ENCODE measurements around the gene SPATA31E1. TPM values are rescaled to one million over a fixed set of nuclear protein-coding genes. Genes with fewer than 3 reads are reported as not detected.

SPATA31E1 gene
- total RNA-seq, 1 donor from 2014 or later, result not detected

- DNase-seq (ENCODE audit: extremely low spot score, unreplicated experiment), result peak; percentile 77
- TF ChIP-seq, protein P1, sequence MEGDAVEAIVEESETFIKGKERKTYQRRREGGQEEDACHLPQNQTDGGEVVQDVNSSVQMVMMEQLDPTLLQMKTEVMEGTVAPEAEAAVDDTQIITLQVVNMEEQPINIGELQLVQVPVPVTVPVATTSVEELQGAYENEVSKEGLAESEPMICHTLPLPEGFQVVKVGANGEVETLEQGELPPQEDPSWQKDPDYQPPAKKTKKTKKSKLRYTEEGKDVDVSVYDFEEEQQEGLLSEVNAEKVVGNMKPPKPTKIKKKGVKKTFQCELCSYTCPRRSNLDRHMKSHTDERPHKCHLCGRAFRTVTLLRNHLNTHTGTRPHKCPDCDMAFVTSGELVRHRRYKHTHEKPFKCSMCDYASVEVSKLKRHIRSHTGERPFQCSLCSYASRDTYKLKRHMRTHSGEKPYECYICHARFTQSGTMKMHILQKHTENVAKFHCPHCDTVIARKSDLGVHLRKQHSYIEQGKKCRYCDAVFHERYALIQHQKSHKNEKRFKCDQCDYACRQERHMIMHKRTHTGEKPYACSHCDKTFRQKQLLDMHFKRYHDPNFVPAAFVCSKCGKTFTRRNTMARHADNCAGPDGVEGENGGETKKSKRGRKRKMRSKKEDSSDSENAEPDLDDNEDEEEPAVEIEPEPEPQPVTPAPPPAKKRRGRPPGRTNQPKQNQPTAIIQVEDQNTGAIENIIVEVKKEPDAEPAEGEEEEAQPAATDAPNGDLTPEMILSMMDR (IDR thresholded peaks at IDR 0.05), result no peak
- no peaks in the 10 kb centered on the region for H3K27me3 Mint-ChIP-seq (ENCODE audit: unreplicated experiment)
- H3K4me3 Mint-ChIP-seq (ENCODE audit: unreplicated experiment), result no peak overlapping the region
- H3K36me3 Mint-ChIP-seq (ENCODE audit: unreplicated experiment), result no peaks in the 10 kb centered on the region
- peaks cover 18% of the 10 kb centered on the region for H3K4me1 Mint-ChIP-seq (ENCODE audit: unreplicated experiment)
- H3K27ac Mint-ChIP-seq (ENCODE audit: unreplicated experiment), result no peak overlapping the region
- peaks cover 4% of the 10 kb centered on the region for H3K9me3 Mint-ChIP-seq (ENCODE audit: unreplicated experiment)
Observed at GRCh38 chr9:87873607-87874303, 8.9 kb upstream of the SPATA31E1 start.

GRCh38 chr9:87874304-87874623 lies 8.4 kb upstream of the SPATA31E1 start:
- Mint-ChIP-seq H3K27me3 (ENCODE audit: unreplicated experiment) (no peaks in the 10 kb centered on the region), H3K27ac (ENCODE audit: unreplicated experiment) (no peak overlapping the region)
- no peak for DNase-seq (ENCODE audit: extremely low spot score, unreplicated experiment)

GRCh38 chr9:87875060-87875459 lies 7.6 kb upstream of the SPATA31E1 start:
- Mint-ChIP-seq H3K9me3 (ENCODE audit: unreplicated experiment) (peaks cover 4% of the 10 kb centered on the region), H3K36me3 (ENCODE audit: unreplicated experiment) (no peaks in the 10 kb centered on the region), H3K4me1 (ENCODE audit: unreplicated experiment) (peaks cover 18% of the 10 kb centered on the region), H3K27ac (ENCODE audit: unreplicated experiment) (no peak overlapping the region), H3K4me3 (ENCODE audit: unreplicated experiment) (no peak overlapping the region), H3K27me3 (ENCODE audit: unreplicated experiment) (no peaks in the 10 kb centered on the region)
- TF ChIP-seq, protein P1 (IDR thresholded peaks at IDR 0.05), result no peak
- no peak for DNase-seq (ENCODE audit: extremely low spot score, unreplicated experiment)

More at GRCh38 chr9:87874304-87874623, 8.4 kb upstream of the SPATA31E1 start:
- Mint-ChIP-seq H3K4me1 (ENCODE audit: unreplicated experiment) (peaks cover 18% of the 10 kb centered on the region), H3K9me3 (ENCODE audit: unreplicated experiment) (peaks cover 4% of the 10 kb centered on the region), H3K4me3 (ENCODE audit: unreplicated experiment) (no peak overlapping the region), H3K36me3 (ENCODE audit: unreplicated experiment) (no peaks in the 10 kb centered on the region)
- TF ChIP-seq, protein P1 (IDR thresholded peaks at IDR 0.05), result no peak

DNA sequence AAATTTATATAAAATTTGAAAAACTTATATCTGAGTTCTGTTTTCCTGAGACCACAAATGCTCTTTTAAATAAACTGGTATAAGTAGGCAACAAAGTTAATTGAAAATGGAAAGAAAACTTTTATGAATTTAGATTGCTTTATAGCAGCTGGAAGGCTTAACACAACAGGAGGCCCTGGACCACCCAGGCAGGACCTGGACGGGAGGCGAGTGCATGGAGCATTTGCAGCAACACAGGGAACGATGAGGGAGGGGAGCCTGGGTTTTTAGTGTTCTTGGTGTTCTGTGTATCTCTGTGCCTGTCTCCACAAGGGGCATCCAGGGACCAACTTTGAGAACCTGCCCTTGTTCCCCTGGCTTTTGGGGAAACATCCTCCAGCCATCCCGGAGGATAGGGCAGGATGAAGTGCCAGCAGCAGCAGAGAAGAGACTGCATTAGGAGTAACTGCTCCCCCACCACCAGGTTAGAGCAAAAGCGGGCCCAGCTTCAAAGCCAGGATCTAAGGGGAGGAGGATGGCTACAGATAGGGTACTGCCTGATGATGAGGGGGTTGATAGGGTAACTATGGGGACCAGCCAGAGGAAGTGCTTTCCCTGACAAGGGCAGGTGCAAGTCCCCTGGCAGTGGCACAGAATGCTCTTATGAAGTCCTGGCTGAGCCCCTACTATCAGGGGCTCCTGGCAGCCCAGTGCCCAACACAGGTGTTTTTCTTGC lies 6.7 kb upstream of the SPATA31E1 start:
- no peaks in the 10 kb centered on the region for H3K27me3 Mint-ChIP-seq (ENCODE audit: unreplicated experiment)
- H3K36me3 Mint-ChIP-seq (ENCODE audit: unreplicated experiment), result no peaks in the 10 kb centered on the region
- TF ChIP-seq, protein P1 (IDR thresholded peaks at IDR 0.05), result no peak
- H3K4me3 Mint-ChIP-seq (ENCODE audit: unreplicated experiment), result no peak overlapping the region
- H3K4me1 Mint-ChIP-seq (ENCODE audit: unreplicated experiment), result peaks cover 18% of the 10 kb centered on the region
- no peak for DNase-seq (ENCODE audit: extremely low spot score, unreplicated experiment)
- peaks cover 4% of the 10 kb centered on the region for H3K9me3 Mint-ChIP-seq (ENCODE audit: unreplicated experiment)
- H3K27ac Mint-ChIP-seq (ENCODE audit: unreplicated experiment), result no peak overlapping the region

DNA sequence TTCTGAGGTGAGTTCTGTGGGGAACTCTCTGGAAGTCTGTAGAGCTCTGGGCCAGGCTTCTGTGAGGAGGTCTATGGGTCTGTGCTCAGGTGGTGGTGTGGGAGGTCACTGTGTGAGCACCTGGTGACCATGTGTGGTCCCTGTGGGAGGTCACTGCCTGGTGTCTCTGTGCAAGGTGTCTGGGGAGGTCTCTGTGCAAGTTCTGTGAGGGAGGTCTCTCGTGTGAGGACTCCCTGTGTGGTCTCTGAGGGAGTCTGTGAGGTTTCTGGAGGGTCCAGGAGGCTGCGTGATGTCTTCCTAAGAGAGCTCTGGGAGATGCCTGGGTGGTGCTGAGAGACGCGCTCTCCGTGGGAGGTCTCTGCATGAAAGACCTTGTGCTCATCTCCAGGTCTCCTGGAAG lies 6.0 kb upstream of the SPATA31E1 start:
- TF ChIP-seq, protein P1 (IDR thresholded peaks at IDR 0.05), result no peak
- no peaks in the 10 kb centered on the region for H3K27me3 Mint-ChIP-seq (ENCODE audit: unreplicated experiment)
- no peaks in the 10 kb centered on the region for H3K36me3 Mint-ChIP-seq (ENCODE audit: unreplicated experiment)
- peak; percentile 73 for DNase-seq (ENCODE audit: extremely low spot score, unreplicated experiment)
- H3K9me3 Mint-ChIP-seq (ENCODE audit: unreplicated experiment), result peaks cover 4% of the 10 kb centered on the region
- no peak overlapping the region for H3K27ac Mint-ChIP-seq (ENCODE audit: unreplicated experiment)
- H3K4me1 Mint-ChIP-seq (ENCODE audit: unreplicated experiment), result peaks cover 16% of the 10 kb centered on the region
- H3K4me3 Mint-ChIP-seq (ENCODE audit: unreplicated experiment), result no peak overlapping the region

Measured in osteocyte (in vitro differentiated cells).